Left ventricle myocardium superior (tissue), 1 donor: ENCODE results near the gene INPP4A. TPM values are rescaled to one million over a fixed set of nuclear protein-coding genes. Genes with fewer than 3 reads are reported as not detected.

Source experiments
- ATAC-seq: fragments of 200-7000 bp; cut with Tn5 transposase; one replicate; pipeline ENCODE4 v1.9.1; 2020; ENCODE audit warnings: mild to moderate bottlenecking, moderate library complexity
- DNase-seq: peaks from one replicate; pipeline ENCODE4 v3.0.0-alpha.2; 2020
- intact Hi-C: fragments of 100-400 bp; cut with micrococcal nuclease; formaldehyde crosslinking; loops from one replicate; pipeline ENCODE4 v1.11.0; 2022
- total RNA-seq: library from RNA; stranded (reverse); fragmentation: NEBNext Ultra II Directional; extraction: Animal tissue kit (Norgen Biotek cat#: 25700); gene quantifications from one replicate; pipeline ENCODE4 v1.2.1, GENCODE V29; 2021
- donor health status: DM: no; HTN: yes; CAD: no; lungs with severe emphysema.

INPP4A gene
- total RNA-seq, 1 donor from 2014 or later, result 16.3 TPM

DNA sequence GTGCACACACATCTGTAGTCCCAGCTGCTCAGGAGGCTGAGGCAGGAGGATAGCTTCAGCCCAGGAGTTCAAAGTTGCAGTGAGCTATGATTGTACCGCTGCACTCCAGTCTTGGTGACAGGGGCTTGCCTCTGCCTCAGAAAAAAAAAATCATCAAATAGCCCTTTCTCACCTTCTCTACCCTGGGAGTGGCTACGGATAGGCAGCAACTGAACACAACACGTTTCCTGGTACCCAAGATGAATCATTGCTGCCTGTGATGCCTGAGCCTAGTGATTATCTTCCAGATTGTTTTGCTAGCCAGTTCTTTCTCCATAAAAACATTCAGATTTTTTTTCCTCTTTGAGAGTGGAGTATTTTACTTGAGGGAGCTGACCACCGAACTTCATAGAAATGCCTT is 13.5 kb downstream of the INPP4A start:
- DNase-seq (no peak), ATAC-seq (no peak)
- intact Hi-C loops, result no loop called here

DNA sequence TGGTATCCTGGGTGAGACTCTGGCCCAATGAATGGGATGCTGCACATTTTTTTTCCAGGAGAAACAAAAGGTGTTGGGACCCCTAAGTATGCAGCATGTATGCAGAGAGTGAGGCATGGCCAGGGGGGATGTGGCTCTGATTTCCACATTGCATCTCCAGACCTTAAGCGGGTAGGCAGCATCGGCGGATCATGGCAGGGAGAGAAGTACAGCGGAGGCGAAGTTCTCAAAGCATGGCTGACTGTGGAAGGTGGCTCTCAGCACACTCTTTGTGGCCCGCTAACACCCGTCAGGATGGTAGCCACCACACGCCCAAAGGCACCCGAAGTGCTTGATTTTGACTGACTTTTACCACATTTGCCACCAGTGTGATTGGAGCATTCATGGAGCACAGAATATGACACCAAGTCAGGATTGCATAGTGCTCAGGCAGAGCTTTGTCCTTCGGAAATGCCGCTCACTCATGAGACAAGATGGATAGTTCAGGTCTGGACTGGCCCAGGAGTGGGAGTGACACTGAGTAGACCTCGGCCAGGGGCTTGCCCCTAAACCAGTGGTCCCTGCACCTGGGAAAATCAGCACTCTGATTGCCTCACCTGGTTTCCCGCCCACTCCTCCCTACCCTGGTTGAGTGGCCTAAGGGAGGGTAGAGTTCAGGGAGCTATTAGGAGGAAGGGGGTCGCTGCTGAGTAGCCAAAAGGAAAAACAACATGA is 14.2 kb downstream of the INPP4A start:
- intact Hi-C loops, result no loop called here
- no peak for DNase-seq
- no peak for ATAC-seq

- ATAC-seq (peak; percentile 27), DNase-seq (no peak)
- intact Hi-C loops, result no loop called here
These were observed 15.0 kb downstream of the INPP4A start for GRCh38 chr2:98459496-98460175.

DNA sequence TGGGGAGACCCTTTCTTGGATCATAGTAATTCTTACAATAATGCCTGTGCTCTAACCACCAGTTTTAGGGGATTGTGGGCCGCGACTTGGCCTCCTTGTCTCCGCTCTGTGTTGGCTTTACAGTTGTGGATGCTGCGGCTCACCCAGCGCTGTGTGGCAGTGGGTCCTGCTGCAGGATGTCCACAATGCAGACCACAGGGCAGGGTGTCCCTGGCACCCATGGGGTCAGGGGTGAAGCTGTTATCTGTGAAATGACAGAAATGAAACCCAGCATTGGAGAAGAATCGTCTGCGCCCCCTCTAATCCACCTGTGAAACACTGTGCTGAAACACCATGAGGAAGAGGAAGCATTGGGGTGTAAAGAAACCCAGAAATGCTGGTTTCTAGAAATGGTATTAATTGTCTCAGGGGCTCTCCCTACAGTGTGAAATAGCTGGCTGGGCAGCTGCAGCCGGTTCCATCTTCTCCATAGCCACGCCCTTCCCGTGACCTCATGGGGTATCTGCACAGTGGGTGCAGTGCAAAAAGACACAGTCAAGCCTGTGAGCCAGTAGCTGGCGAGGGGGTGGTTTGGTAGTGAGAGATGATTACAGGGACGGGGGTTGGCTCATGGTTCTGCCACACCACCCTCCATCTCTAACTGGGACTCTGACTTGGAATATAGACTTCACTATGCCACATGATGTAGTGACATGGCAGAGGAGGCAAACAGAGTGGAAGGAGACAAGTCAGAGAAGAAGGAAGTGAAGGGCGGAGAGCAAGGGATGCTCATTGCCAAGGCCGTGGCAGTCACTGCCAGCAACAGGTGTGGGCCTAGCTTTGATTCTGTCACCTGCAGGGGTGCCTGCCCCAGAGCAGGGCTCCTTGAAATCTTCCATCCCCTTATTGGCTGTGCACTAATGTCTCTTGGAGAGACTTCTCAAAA is 16.2 kb downstream of the INPP4A start:
- no peak for ATAC-seq
- DNase-seq, result no peak
- intact Hi-C loops, result no loop called here

DNA sequence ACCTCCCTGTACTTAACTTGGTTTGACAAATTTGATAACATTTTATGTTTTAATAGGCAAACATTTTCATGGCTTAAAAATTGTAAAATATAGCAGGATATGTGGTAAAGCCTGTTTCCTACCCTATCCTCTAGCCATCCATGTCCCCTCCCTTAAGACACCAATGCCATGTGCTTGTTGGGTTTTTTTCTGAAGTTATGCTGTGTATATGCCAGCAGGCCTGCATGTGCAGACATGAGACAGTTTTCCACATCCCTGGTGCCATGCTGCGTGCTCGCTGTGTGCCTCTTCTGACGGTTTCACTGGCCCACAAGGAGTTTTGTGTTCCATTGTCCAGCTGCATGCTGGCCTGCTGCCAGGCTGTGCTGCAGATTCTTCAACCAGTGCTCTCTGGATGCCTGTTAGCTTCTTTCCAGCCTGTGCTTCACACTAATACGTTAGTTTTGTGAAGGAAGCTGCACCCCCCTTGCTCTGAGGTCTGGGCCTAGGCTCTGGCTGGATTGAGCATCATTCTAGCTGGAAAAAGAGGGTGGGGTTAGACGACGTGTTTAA is 16.9 kb downstream of the INPP4A start:
- ATAC-seq, result peak; percentile 10
- intact Hi-C loops, result no loop called here
- peak; percentile 83 for DNase-seq

DNA sequence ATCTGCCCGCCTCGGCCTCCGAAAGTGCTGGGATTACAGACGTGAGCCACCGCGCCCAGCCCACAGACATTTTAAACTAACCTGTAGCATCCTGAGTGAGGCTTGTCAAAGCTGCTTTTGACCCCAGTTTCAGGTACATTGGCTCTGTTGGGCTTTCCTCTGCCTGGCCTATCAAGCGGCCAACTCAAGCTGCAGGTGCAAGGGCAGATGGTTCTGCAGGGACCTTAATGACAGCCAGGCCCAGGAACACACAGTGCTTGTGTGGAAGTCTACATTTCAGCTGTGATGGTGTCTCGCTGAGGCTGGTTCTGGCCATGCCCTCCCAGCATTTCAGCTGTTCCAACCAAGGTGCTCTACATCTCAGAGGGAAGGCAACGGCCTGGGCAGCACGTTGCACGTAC is 18.4 kb downstream of the INPP4A start:
- DNase-seq, result no peak
- intact Hi-C loops, result no loop called here
- ATAC-seq, result no peak

GRCh38 chr2:98463551-98463971 is 18.9 kb downstream of the INPP4A start:
- DNase-seq (no peak), ATAC-seq (no peak)
- intact Hi-C loops, result no loop called here

DNA sequence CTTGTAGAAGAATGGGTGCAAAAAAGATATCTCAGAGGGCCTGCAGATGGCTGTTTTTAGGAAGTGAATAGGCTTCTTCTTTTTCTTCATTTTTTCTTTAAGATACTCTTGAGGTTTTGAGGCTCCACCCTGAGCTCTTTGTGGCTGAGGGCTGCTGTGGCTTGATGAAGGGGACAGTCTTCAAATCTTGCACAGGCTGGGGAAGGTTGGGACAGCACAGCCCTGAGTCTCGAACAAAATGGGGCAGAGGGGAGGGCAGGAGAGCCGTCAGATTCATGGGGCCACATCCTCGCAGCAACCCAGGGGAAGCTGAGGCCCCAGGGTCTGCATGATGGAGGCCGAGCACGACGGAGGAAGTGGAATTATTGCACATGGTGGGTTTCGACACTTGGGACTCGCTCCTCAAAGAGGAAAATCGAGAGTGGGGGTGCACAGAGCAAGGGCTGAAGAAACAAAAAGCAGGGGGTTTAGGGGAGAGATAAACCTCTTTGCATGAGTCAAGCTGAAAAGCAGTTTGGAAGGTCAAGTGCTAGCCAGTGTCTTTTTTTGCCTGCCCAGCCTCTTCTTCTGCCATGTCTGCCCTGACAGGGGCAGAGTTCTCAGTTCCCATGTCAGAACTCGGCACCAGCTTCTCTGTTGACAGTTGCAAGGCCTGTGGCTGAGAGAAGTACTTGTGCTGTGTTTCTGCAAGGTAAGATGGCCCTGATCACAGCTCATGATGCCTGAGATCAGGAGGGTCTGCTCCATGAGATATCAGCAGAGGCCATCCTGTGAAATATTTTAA is 19.5 kb downstream of the INPP4A start:
- DNase-seq, result no peak
- peak; percentile 6 for ATAC-seq

DNA sequence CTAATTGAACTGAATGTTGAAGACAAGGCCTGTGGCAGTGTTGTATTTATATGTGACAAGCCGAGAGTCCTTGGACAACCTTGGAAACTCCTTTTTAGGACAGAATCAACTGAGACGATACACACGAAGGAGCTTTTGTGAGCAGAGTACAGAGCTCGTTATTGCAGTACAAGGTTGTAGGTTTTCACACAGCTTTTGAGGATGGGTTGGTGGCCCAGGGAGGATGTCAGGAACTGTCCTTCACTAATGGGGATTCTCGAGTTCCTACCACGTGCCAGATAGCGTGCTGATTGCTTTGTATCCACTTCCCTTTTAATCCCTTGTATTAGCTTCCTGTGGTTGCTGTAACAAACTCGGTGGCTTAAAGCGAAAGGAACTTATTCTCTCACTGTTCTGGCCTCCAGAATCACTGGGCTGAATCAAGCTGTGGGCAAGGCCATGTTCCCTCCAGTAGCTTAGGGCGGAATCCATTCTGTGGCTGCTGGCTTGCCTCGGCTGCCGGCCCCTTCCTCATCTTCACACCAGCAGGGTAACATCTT is 20.2 kb downstream of the INPP4A start:
- ATAC-seq, result peak; percentile 45
- intact Hi-C loops, result no loop called here

More for the DNA sequence above, 19.5 kb downstream of the INPP4A start:
- intact Hi-C loops, result no loop called here

DNA sequence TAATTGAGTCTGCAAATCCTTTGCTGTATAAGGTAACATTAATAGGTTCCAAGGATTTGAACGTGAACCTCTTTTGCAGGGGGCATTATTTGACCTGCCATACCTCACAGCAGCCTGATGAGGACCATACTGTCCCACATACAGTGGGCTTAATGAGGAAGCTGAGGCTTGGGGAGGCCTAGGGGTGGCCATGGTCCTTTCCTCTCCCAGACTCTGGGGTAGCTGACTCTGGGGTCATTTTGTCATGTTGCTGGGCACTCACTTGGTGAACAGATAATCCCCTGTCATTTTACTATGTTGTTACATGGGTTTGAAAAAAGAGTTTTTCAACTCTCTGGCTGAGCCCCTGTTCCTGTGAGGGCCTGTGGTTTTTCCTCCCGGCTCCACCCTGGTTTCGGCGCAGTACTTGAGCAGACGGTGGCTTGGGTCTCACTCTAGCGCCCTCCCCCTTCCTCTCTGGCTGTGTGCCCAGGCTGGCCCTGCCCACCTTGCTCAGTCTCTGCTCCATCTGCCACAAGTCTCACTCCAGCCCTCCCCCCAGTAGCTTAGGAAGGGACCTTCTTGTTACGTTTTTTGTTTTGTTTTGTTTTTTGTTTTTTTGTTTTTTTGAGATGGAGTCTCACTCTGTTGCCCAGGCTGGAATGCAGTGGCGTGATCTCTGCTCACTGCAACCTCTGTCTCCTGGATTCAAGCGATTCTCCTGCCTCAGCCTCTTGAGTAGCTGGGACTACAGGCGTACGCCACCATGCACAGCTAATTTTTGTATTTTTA is 21.0 kb downstream of the INPP4A start:
- intact Hi-C loops, result no loop called here
- ATAC-seq (peak; percentile 75), DNase-seq (peak; percentile 80)

More for the DNA sequence above, 20.2 kb downstream of the INPP4A start:
- no peak for DNase-seq

GRCh38 chr2:98467082-98467536 is 22.5 kb downstream of the INPP4A start:
- intact Hi-C loops, result no loop called here
- ATAC-seq, result no peak
- no peak for DNase-seq

- intact Hi-C loops, result no loop called here
- ATAC-seq (no peak), DNase-seq (no peak)
These were observed 23.0 kb downstream of the INPP4A start for GRCh38 chr2:98467652-98468051.

GRCh38 chr2:98468621-98469236 is 24.1 kb downstream of the INPP4A start:
- no peak for ATAC-seq
- intact Hi-C loops, result no loop called here
- no peak for DNase-seq

GRCh38 chr2:98469862-98470544 is 25.3 kb downstream of the INPP4A start:
- DNase-seq, result no peak
- intact Hi-C loops, result no loop called here
- no peak for ATAC-seq

DNA sequence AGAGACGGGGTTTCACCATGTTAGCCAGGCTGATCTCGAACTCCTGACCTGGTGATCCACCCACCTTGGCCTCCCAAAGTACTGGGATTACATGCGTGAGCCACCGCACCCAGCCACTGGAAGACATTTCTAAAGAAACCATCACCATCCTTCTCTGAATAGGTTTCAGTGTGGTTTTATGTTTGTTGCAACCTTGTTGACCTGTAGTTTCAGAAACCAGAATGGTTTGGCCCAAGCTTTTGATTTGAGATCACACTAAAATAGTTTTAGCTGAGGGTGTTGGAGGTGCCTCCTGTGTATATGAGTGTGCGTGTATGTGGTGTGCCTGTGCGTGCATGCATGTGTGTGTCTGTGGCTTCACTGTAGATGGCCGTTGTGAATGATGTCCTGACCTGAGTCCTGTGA is 26.2 kb downstream of the INPP4A start:
- ATAC-seq, result no peak
- intact Hi-C loops, result no loop called here
- DNase-seq, result no peak

DNA sequence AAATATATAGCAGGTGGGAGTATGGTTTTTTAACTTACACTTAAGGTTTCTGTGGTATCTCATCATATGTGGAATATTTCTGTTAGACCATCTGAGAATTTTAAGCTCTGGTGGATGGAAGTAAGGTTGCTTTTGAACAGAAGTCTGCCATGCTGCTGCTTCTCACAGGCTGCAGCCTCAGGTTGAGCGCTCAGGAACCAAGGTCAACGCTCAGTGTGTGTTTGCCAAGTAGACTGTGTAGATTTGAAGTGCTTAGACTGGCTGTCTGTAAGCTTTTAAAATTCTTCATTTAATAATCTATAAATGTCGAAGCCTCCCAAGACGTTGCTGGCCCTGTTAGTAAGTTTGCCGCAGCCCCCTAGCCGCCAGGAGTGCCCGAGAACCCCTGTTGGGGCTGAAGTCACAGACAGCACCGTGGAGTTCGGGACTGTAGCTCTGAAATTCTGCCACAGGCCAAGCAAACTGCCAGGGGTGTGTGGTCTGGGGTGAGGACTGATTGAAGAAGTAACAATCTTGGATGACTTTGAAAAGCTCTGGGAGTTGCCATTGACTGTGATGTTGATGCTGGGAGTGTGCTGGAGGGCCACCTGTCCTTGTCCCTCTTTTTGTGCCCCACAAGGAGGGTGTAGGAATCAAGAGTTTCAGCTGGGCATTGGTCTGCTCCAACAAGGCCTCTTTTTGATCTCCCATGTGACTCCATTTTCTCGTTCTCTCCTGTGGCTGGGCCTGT is 26.9 kb downstream of the INPP4A start:
- DNase-seq (no peak), ATAC-seq (peak; percentile 50)
- intact Hi-C loops, result no loop called here
